HG03025 (cell line): ENCODE data around the gene BEST4.
"Not testable (repeated sequence)": the region's sequence is repeated elsewhere in the genome, so short reads cannot be mapped to it uniquely, and the experiment has no call there.

Source experiments
- ATAC-seq: cut with Tn5 transposase; IDR thresholded peaks from one replicate; pipeline ENCODE4 v1.9.1; 2021; ENCODE audit warnings: mild to moderate bottlenecking, moderate library complexity; ENCODE audit not compliant: unreplicated experiment, low FRiP score

Gene BEST4

DNA sequence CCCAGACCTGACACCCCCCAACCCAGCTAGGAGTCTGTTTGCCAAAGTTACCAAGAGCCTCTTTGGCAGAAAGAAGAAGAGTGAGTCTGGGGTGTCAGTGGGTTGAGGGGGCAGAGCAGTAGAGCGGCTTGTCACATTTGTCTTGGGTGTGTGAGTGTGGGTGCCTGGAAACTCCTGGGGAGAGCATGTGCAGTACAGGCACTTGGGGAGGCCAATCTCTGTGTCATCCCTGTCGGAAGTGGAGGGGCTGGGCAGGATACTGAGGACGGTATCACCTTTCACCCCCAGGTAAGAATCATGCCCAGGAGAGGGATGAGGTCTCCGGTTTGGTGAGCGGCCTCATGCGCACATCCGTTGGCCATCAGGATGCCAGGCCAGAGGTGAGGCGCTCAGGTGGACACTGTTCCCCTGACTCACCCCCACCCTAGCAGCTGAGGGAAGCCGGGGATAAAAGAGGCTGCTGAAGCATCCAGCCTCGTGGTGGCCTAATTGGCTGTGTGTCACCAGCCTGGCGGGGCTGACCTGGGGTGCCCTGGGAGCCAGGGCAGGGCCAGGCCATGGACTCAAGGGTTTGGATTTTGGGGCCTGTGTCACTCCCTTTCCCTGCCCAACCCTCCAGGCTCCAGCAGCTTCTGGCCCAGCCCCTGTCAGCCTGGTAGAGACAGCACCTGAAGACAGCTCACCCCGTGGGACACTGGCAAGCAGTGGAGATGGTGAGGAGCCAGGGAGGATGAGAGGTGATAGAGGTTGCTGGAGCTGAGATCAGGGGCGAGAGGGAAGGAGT lies 15.5 kb upstream of the BEST4 start:
- ATAC-seq = no peak

- no peak for ATAC-seq
Observed at GRCh38 chr1:44803062-44803311, 15.0 kb upstream of the BEST4 start.

- no peak for ATAC-seq
Observed at GRCh38 chr1:44802306-44803061, 14.5 kb upstream of the BEST4 start.

- ATAC-seq = no peak
Observed at GRCh38 chr1:44801491-44802305, 13.7 kb upstream of the BEST4 start.

DNA sequence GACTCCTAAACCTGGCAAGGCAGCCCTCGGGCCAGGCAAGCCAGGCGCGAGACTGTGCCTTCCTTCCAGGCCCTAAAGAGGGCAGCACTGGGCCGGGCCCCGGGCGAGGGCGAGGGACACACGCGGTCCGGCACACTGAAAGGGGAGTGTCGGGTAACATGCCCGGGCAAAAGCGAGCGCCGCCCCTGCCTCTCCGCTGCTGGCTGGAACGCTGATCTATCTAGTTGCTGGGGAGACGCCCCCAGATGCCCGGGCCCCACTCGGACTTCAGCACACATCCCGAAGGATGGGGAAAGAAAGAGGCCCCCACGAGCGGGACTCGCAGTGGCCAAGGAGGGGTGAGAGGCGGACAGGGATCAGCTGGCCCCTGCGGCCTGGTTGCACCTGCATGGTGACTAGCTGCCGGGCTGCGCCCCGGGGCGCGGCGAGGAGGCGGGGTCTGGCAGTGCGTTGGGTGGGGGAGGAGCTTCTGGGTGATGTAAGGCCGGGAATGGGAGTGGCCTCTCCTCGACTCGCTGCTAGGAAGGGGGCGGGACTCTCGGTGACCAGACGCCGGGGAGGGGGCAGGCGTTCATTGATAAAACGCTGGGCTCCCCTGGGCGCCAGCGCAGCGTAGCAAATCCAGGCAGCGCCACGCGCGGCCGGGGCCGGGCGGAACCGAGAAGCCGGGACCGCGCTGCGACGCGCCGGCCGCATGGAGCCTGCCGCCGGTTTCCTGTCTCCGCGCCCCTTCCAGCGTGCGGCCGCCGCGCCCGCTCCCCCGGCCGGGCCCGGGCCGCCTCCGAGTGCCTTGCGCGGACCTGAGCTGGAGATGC lies 12.0 kb upstream of the BEST4 start, which contains the start of gene PLK3:
Gene PLK3, plus strand, starts transcription at position 608 of the 815 bp plus-strand sequence. Its CDS starts 87 bp downstream, at position 695.
- ATAC-seq = peak; percentile 76

- no peak for ATAC-seq
Observed at GRCh38 chr1:44798481-44799365, 10.8 kb upstream of the BEST4 start.

- ATAC-seq = not testable (repeated sequence)
Observed at GRCh38 chr1:44797886-44798285, 9.9 kb upstream of the BEST4 start.

DNA sequence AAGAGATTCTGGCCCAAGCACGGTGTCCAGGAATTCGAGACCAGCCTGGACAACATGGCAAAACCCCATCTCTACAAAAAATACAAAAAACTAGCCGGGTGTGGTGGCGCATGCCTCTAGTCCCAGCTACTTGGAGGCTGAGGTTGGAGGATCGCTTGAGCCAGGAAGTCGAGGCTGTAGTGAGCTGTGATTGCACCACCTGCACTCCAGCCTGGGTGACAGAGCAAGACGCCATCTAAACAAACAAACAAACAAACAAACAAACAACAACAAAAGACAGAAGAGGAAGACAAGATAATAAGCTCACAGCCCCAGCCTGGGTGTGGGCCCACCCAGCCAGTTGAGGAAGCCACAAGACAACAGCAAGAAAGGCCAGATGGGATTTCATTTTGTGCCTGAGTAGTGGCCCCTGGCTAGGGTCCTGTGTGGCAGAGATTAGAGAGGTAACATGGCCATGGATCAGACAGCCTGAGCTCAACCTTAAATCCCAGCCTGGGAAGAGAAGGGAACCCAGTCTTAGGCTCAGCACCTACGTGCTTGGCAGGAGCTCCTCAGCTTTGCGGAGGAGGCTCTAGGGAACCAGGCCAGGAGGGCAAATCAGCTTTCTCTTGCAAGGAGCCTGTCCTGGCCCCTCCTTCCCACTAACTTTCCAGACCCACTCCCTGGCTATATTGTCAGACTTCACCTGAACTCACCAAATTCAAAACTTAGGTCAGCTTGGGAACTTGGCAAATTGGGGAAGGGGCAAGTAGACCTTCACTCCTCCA lies 4.9 kb upstream of the BEST4 start:
- no peak for ATAC-seq

- ATAC-seq = no peak
Observed at GRCh38 chr1:44790968-44791801, 3.2 kb upstream of the BEST4 start.

DNA sequence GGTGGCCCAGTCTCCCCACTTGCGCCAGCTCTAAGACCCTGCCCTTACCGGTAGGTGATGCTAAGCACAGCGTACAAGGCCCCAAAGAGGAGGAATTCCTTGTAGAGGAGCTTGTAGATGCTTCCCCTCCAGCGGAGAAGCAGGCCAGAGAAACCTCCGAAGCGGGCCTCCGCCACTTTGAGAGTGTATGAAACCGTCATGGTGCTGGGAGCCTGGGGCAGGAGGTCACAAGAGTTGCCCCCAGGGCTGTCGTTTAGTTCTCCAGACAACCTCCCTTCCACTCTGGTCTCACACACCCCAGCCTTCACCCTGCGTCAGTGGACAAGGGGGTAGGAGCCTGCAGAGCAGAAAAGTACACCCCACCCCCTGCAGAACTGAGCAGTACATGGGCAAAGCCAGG lies 464 bp downstream of the BEST4 start:
- ATAC-seq = no peak

DNA sequence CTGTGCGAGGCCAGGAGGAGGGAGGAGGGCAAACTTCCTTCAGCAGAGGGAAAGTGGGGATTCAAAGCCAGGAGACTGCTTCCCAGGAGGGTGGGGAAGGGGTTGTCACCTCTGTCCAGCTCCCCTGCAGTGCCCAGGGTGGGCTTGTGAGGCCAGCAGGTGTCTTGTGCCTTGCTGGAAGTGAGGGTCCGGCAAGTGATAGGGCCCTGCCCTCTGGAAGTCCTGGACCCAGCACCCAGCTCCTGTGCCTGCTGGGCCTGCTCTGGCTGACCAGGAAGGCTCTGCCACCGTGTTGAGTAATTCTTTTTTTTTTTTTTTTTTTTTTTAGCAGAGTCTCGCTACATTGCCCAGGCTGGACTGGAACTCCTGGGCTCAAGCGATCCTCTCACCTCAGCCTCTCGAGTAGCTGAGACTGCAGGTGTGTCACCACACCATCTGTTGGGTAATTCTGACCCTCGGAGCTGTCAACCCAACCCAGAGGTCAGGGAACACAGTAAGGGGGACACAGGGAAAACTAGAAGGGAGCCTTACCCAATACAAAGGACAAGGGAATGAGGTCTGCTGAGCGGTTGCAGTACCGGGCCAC lies 1.0 kb downstream of the BEST4 start:
- ATAC-seq = no peak

DNA sequence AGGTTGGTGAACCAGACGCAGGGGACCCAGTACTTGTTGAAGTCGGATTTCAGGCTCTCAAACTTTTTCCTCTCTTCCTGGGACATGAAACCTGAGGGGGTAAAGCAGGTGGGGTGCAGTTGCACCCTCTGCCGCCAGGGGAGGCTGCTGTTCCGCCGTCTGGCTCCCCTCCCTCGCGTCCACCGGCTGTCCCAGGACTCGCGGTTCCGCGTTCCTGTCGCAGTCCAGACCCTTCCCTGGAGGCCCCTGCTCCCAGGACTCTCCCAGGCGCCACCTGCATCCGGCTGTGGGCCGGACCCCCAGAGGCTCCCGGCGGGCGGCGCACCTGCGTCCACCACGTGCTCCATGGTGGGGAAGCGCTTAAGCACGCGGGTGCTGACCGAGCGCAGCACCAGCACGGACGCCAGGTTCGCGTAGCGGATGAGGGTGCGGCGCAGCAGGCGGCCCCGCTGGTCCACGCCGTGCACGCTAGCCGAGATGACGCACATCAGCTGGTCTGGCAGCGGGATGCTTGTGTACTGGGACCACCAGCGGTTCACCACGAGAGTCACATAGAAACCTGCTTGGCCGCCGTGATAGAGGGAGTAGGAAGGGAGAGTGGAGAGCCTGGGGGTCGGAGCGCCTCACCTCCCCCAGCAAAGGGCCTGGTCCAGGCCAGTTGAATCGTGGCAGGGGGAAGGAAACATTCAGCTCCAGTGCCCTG lies 1.7 kb downstream of the BEST4 start:
- ATAC-seq = no peak

DNA sequence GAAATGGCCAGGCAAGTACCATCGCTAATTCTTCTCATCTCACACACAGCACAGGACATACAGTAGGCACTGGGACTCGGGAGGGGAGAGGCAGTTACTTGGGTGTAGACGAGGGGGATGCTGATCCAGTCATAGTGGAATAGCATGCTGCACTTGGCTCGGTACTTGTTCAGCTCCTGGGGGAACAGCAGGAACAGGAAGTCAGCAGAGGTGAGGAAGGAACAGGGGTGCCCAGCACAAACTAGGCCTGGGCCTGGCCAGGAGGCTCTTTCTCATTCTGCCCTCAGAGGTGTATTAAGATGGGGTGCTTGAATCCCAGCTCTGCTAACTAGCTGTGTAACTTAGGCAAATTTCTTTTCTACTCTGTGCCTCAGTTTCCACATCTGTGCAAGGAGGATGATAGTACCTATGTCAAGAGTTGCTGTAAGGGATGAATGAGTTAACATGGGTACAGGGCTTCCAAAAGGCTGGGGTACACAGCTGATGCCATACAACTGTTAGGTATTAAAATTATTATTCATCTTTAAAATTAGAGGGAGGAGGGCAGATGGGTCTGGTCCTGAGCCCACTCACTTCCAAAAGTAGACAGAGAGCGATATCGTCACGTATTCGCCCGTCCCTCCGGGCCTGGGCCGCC lies 2.4 kb downstream of the BEST4 start:
- ATAC-seq = no peak

DNA sequence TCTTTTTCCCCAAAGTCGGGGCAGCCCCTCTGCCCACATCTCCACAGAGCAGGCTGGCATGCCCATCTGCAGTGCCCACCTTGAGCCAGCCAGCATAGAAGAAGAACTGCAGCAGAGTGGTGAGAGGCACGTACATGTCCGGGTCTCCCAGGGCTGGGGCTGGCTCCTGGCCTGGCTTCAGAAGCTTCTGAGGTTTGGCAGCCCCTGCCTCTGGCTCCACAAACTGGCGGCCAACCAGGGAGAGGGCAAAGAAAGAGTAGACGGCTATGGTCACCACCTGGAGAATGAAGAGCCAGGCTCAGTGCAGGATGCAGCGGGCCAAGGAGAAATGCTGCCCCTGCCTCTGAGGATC lies 3.0 kb downstream of the BEST4 start:
- no peak for ATAC-seq

DNA sequence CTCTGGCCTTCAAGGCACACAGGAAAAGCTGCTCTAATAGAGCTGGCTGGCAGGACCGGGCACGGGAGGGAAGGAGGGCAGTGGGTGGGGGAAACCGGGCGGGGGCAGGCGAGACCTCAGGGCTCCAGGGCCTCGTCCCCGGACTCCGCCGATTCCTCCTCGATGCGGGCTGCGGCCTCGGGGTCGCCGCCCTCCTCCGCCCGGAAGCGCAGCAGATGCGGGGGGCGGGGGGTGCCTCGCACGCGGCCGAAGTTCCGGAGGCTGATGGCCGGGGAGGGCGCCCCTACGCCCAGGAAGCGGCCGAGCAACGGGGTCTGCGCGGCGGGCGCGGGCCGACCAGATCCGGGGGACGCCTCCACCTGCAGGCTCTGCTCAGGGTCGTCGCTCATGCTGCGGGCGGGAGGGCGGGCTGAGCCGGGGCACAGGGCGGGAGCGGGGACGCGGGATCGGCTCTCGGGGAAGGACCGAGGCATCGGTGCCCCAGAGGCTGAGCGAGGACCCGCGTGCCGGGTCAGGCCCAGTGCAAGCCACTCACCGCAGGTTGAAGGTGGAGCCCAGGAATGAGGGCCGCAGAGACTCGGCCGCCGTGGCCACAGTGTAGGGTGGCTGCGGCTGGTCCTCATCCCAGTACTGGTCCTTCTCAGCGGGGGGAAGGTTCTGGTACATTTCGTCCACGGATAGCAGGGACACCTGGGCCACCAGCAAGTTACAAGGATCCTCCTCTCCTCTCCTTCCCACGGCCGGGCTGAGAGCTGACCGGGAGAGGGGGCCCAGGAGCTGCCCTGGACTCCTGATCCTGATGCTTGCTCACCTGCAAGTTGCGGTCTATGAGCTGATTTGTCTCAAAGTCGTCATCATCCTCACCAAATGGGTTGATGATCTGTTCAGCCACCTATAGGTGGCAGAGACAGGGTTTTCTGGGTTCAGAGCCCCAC lies 3.6 kb downstream of the BEST4 start:
- no peak for ATAC-seq
